HG02852 (cell line): ENCODE measurements around the gene TNNT3.
"Not testable (repeated sequence)": the region's sequence is repeated elsewhere in the genome, so short reads cannot be mapped to it uniquely, and the experiment has no call there.

Source experiments
- ATAC-seq: cut with Tn5 transposase; IDR thresholded peaks from one replicate; pipeline ENCODE4 v1.9.1; 2021; ENCODE audit warnings: mild to moderate bottlenecking, moderate library complexity; ENCODE audit not compliant: unreplicated experiment

TNNT3 gene

DNA sequence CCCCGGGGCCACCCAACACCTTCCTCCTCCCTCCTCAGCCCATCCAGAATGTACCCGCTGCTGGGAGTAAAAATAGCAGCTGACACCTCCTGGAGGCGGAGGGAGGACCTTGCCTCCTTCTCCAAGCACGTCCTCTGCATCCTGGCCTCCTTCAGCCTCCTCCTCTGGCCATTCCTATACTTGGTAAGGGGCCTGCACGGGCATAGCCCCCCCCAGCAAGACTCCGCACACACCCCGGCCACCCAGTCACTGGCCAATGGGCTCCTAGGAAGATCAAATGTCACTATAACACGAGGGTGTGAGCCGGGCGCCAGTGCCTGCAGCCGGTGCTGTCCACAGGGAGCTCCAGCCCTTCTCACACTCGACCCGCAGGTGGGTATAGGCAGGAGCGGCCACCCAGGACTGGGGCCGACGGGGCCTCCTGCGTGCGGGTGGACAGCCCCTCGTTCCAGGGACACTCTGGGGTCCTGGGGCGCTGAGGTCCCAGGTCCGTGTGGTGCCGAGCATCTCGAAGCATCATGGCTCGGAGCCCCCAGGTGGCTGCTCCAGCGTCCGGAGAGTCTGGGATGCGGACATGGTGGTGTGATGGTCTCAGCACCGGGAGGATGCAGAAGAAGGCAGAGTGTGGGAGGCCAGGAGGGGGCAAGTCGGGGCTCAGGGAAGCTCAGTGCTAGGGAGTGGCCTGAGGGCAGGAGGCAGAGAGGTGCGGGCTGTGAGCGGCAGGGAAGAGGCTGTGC lies at the start of gene TNNT3:
Gene TNNT3, plus strand, starts transcription at position 313 of the 737 bp plus-strand sequence. CDS start 3,172 bp downstream, outside the sequence.
- no peak for ATAC-seq

DNA sequence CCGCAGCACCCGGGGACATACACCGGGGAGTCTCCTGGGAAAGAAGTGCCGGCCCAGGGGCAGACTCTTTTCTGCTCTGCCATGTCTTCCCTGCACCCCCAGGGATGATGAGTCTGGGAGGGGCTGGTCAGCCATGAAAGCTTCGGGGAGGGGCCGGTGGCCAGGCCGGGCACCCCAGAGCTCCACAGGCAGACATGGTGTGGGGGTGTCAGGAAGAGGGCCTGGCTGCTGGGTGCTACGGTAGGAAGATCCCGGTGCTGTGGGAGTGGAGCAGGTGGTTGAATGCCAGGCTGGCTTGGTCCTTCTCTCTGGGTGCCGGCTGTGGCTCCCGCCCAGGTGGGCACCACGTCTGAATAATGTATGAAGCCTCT lies 49.2 kb upstream of the TNNT3 start:
- ATAC-seq, result no peak

DNA sequence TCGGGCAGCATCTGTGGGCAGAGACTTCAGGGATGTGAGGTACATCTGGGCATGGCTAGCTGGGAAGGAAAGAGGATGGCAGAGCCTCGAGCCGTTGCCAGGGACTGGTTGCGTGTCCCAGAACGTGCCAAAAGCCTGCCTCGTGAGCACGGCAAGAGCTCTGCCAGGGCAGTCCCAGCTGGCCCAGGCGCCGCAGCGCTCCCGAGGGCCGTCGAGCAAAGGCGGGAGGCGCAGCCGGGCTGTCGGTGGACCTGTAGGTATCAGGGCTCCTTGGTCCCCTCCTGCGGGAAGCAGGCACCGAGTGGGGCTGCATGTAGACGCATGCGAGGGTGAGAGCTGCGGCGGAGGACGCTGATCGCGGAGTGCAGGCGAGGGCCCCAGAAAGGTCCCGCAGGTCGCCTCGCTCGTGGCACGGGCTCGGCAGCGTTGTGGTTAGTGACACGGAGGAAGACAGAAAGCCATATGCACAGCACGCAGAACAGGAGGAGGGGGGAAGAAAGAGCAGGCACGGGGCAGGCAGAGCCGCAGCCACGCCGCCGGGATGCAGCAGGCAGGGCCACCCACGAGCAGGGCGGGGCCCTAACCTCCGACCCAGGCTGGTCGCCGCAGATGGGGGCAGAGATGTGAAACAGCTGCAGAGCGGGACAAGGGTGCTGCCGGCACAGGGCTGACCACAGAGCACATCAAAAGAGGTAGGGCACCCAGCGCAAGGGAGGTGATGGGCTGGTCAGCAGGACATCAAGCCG lies 48.6 kb upstream of the TNNT3 start:
- ATAC-seq, result no peak

DNA sequence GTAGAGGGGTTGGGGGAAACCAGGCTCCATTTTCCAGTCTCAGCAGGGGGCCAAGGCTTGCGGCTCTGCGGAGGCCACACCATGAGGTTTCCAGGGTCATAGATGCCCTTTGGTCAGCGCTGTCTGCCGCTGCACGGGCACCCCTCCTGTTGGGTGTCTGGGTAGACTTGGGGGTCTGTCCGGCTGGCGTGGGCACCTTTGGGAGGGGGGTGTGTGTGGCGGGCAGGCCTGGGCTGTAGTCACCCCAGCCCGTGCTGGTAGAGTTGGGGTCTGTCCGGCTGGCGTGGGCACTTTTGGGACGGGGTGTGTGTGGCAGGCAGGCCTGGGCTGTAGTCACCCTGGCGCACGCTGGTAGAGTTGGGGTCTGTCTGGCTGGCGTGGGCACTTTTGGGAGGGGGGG lies 48.0 kb upstream of the TNNT3 start:
- ATAC-seq, result no peak

DNA sequence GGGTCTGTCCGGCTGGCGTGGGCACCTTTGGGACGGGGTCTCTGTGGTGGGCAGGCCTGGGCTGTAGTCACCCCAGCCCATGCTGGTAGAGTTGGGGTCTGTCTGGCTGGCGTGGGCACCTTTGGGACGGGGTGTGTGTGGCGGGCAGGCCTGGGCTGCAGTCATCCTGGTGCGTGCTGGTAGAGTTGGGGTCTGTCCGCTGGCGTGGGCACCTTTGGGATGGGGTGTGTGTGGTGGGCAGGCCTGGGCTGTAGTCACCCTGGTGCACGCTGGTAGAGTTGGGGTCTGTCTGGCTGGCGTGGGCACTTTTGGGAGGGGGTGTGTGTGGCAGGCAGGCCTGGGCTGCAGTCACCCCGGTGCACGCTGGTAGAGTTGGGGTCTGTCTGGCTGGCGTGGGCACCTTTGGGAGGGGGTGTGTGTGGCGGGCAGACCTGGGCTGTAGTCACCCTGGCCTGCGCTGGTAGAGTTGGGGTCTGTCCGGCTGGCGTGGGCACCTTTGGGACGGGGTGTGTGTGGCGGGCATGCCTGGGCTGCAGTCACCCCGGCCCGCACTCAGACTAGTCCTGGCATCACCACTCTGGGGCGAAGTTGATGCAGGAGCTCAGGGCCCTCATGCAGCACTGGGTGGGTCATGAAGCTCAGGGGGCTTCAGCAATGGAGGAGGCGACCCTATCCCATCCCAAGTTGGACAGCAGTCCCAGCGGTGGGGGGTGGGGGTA lies 47.1 kb upstream of the TNNT3 start:
- no peak for ATAC-seq

DNA sequence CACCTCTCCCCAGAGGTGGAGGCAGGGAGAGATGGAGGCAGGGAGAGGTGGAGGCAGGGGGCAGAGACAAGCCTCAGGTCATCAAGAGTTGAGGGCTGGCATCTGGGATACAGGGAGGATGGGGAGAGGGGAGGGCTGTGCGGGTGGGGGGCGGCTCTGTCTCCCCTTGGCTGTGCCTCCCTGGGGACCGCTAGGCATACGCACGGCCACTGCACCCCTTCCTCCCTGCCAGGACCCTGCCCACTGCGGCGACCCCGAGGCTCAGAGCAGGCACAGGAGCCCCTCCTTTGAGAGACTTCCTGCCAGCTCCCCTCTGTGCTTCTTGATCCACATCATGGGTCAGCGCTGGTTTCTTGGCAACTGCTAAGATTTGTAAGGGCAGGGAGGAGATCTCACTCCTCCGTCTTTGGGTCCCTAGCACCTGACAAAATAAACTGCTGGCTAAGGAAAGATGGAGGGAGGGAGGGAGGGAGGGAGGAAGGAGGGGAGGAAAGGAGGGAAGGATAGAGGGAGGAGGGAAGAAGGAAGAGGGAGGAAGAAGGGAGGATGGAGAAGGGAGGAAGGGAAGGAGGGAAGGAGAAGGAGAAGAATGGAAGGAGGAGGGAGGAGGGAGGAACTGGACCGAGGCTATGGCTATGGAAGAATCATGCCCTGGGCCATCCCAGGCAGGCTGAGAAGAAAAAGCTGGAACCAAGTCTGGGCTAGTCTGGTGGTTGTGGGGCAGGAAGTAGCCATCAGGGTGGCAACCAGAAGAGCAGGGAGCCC lies 46.3 kb upstream of the TNNT3 start:
- no peak for ATAC-seq

DNA sequence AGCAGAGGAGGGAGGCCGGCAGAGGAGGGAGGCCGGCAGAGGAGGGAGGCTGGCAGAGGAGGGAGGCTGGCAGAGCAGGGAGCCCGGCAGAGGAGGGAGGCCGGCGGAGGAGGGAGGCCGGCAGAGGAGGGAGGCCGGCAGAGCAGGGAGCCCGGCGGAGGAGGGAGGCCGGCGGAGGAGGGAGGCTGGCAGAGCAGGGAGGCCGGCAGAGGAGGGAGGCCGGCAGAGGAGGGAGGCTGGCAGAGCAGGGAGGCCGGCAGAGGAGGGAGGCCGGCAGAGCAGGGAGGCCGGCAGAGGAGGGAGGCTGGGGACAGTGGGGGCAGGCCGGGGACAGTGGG lies 45.7 kb upstream of the TNNT3 start:
- ATAC-seq, result not testable (repeated sequence)

DNA sequence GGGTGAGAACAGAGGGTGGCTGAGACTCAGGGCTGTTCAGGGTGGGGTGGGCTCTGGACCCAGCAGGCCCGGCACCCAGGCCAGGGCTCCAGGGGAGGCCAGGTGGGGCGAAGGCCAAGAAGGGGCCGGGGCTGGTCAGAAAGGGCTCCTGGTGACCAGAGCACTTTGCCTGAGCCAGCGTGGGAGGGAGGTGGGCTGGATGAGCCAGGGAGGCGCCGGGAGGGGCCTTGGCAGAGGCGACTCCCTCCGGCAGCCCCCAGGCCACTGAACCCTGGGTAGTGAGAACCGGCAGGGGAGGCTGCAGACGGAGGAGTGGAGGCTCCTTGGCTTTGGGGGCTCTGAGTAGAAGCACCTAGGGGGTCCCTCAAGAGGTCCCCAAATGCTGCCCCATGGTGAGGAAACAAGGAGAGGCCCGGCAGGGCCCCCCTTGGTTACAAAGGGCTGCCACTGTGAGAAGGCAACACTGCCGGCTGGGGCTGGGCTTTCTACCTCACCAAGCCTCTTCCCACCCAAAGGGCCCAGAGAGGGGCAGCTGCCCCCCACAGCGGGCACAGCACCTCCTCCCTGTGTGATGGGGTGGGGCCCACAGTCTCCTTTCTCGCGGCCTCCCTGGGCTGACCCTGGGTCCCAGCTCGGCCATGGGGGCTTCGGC lies 44.9 kb upstream of the TNNT3 start:
- ATAC-seq, result not testable (repeated sequence)

DNA sequence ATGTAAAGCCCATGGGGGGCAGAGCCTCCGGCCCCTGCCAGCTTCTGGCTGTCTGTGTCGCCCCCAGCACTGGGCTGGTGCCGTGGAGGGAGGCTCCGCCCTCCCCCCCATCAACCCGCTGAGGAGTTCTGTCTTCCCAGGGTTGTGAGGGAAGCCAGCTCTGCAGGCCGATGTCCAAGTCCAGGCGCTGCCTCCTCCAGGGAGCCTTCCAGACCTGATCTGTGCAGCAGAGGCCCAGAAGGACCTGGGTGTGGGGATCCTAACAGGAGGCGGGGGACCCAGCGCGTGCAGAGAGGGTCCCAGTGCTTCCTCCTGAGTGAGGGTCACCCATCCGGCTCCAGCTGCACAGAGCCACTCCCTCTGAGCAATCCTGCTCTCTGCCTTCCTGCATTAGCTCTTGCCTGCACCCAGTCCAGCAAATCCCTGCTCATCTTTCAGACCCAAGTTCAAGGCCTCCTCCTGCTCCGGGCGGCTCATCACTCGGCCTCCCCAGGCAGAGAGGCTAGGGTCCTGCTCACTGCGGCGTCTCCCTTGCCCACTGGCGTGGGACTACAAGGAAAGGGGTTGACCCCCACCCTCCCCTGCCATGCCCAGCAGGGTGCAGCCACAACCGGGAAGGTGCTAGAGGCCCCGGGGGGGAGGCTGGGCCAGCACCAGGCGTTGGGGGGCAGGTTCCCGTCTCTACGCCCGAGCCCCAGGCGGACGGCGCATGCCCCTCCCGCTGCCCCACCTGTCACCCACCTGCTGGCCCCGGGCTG lies 44.2 kb upstream of the TNNT3 start:
- no peak for ATAC-seq

DNA sequence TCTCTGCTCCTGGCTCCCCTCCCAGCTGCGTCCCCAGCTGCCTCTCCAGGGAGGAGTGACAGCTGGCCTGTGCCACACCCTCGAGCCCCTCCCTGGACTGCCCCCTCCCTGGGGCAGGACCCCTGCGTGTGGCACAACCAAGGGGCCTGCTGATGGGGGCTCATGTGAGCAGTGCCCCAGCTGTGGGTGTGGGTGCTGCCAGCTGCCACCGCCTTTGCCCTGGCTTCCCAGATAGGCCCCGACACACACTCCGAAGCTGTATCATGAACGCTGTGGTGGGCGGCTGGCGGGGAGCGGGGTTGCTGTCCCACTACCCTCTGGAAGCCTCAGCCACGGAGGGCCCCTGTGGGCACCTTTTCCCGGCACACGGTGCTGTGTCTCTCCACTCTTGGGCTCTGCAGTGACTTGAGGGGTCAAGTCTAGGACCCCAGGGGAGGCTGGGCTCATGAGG lies 43.6 kb upstream of the TNNT3 start:
- ATAC-seq, result not testable (repeated sequence)

DNA sequence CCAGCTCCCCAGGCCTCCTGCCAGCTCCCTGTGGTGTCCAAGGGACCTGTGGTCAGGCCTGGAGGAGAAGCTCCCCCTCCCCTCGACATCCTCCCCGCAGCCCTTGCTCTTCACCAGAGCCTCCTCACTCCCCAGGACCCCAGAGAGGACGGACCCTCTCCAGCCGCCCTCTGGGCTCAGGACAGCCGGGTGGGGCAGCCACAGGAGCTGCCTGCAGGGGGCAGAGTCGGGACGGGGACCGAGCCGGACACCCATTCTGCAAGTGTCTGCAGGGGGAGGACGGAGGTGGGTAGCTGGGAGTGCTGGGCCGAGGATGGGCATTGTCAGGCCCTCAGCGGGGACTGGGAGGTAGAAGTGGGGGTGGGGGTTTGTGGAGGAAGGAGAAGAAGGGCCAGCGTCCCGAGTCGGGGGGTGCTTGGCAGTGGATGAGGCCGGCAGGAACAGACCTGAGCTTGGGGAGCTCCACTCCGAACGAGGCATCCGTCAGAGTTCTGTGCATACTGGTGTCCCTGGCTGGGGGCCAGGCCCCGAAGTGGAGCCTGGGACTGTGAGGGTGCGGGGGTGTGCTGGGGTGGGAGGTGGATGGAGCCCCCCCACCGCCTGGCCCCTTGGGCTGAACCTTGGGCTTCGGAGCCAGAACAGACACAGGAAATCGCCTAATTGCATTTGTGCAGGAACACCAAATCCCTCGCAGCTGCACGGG lies 43.0 kb upstream of the TNNT3 start:
- no peak for ATAC-seq

DNA sequence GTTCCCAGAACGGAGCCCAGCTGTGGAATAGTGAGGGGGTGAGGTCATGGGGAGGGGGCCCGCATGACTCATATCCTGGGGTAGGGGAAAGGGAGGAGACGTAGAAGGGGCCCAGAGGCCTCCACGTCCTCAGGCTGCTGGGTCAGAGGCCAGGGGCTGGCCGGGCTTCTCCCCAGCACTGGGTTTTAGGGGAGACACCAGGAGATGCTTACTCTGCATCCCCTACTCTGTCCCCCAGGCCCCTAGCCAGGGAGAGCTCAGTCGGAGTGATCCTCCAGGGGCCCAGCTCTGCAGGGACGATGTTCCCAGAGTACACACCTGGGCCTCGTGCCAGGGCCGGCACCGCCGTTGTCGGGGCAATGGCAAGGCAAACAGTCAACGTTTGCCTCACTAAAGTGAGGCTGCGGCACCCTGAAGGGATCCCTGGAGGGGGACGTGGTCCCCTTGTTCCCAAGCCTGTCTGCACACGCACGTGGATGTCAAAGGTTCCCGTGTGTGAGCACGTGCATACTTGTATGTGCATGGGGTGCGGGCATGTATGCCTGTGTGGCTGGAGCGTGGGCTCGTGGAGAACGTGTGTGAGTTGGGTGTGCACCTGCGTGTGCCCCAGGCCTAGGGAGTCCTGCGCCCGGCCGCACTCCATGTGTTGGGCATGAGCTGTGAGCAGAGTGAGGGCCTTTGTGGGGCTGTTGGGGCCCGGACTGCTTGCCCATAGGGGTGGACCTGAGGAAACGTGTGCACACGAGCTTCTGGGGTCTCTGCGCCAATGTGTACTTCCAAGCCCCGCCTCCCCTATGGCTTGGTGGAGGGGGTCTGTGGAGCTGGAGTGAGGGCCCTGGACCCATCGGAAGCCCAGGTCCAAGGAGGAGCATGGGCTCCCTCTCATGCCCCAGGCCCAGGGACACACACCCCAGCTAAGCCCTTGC lies 42.0 kb upstream of the TNNT3 start:
- no peak for ATAC-seq

DNA sequence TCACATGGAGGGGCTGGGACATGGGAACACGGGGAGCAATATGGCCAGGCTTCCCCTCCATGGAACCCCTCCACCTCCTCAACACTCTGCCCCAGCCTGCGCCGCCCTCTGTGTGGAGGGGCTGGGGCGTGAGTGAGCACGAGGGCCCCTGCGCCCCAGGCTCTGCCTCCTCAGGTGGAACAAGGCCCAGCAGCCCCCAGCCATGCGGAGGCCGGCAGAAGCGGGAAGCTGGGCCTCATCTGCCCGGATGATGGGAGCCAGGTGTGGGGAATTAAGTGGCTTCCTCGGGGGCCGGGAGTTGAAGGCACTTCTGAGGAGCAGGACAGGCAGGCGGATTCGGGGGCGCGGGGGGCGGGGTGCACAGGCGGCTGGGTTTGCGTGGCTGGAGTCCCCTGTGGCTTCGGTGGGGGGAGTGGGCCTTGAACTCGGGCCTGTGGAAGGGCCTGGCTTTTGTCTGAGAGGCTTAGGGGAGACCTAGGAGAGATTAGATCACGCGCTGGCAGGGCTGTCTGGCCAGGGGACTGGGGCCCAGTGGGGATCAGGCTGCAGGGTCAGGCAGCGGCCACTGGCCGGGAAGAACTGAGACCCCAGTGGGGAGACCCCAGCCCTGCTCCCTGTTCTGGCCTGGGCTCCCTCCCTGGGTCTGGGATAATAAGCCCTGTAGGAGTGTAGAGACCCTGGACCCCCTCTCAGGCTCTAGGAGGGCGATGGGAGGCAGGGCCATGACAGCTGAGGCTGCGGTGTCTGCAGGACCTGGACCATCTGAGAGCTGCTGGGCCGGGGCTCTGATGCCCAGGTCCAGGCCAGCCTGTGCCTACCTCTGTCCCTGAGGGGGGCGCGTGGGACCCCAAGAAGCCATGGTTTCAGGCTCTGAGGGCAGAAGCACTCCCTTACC lies 41.1 kb upstream of the TNNT3 start:
- no peak for ATAC-seq

DNA sequence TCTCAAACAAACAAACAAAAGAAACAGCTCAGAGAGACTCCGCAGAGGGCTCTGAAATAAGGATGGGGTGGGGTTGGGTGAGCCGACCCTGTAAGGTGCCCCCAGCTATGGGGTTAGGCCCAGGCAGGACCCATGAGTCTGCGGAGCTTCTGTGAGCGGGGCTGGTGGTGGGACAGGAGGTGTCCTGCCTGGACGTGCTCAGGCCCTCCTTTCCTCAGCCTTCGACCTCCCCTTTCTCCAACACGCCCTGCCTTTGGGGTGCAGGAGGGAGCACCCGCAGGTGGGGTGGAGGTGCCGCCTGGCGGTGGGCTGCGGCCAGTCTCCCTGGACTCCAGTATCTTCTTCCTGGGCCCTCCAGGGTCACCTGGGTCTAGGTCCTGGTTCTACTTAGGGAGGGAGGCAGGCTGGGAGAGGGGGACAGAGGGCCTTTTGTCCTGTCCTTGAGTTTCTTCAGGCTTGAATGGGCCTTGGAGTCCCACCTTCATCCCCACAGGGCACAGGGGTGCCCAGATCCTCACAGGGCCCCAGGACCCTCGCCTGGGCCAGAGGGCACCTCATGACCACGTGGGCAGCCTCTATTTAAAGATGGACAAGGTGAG lies 40.1 kb upstream of the TNNT3 start:
- ATAC-seq, result no peak

DNA sequence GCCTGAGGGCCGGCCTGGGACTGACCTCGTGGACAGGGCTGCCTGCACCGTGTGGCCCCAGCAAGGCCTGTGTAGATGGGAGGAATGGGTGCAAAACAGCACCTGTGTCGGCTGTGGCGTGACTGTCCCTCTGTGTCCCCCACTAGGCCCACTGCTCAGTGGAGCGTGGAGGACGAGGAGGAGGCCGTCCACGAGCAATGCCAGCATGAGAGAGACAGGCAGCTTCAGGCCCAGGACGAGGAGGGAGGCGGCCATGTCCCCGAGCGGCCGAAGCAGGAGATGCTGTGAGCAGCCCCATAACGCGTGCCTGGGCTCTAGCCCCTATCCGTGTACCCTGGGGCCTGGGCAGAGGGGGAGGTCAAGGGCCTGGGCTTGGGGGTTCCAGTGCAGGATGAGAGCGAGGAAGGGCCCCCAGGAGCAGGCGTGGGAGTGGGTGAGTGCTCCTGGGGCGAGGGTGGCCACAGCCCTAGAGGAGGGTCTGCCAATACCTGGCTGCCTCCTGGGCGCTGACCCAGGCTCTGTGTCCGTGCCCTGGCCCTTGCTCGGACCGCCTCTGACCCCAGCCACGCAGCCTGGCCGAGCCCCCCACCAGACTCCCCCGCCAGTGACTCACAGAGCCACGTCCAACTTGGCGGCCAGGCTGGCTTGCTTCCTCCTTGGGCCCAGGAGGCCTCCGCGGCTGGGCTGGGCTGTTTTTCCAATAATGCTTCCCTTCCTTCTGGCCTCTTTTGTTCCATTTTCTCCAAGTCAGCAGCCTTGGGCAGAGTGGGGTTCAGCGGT lies 39.4 kb upstream of the TNNT3 start:
- ATAC-seq, result no peak
